Renal cortical epithelial cell (primary cell): ENCODE results near the gene RTL1. TPM values are rescaled to one million over a fixed set of nuclear protein-coding genes. Genes with fewer than 3 reads are reported as not detected.

Experiments used
- DNase-seq: peaks from one replicate; pipeline ENCODE4 v3.0.0-alpha.2; 2011; ENCODE audit warnings: low read depth
- total RNA-seq: library from RNA; depleted of rRNA; stranded (reverse); fragments of >200 nt; gene quantifications from 2 replicates; pipeline ENCODE4 v1.2.3, GENCODE V29; 2014

RTL1 gene
- total RNA-seq, 1 donor from 2014 or later: not detected

- DNase-seq: no peak
Observed at GRCh38 chr14:100882026-100882967, 21.2 kb downstream of the RTL1 start.

- no peak for DNase-seq
Observed at GRCh38 chr14:100881211-100882025, 22.1 kb downstream of the RTL1 start.

GRCh38 chr14:100880271-100881101 lies 23.0 kb downstream of the RTL1 start:
- no peak for DNase-seq

- DNase-seq: no peak
Observed at GRCh38 chr14:100879782-100880181, 23.7 kb downstream of the RTL1 start.

GRCh38 chr14:100879194-100879593 lies 24.3 kb downstream of the RTL1 start:
- no peak for DNase-seq

- no peak for DNase-seq
Observed at GRCh38 chr14:100878271-100879146, 25.0 kb downstream of the RTL1 start.

GRCh38 chr14:100875861-100876590 lies 27.5 kb downstream of the RTL1 start:
- no peak for DNase-seq

- no peak for DNase-seq
Observed at GRCh38 chr14:100875126-100875525, 28.4 kb downstream of the RTL1 start.

- DNase-seq: no peak
Observed at GRCh38 chr14:100874411-100875091, 29.0 kb downstream of the RTL1 start.

GRCh38 chr14:100874051-100874410 lies 29.5 kb downstream of the RTL1 start:
- no peak for DNase-seq

GRCh38 chr14:100873096-100873482 lies 30.4 kb downstream of the RTL1 start:
- DNase-seq: no peak

GRCh38 chr14:100872259-100873095 lies 31.0 kb downstream of the RTL1 start:
- no peak for DNase-seq

GRCh38 chr14:100871234-100872186 lies 32.0 kb downstream of the RTL1 start:
- no peak for DNase-seq

GRCh38 chr14:100868621-100869370 lies 34.7 kb downstream of the RTL1 start:
- no peak for DNase-seq

- DNase-seq: no peak
Observed at GRCh38 chr14:100867631-100868315, 35.7 kb downstream of the RTL1 start.
